GM10266 (cell line): ENCODE results near the gene TCF15.

Experiments used
- DNase-seq: peaks from one replicate; pipeline ENCODE4 v3.0.0; 2012; ENCODE audit errors: extremely low spot score
- TF ChIP-seq, protein P1 (sequence below): IDR thresholded peaks from 2 replicates; pipeline ENCODE4 v1.5.1; 2012; ENCODE audit warnings: mild to moderate bottlenecking, low read depth; ENCODE audit not compliant: control insufficient read depth, insufficient read depth; ENCODE audit errors: missing control alignments

Gene TCF15

DNA sequence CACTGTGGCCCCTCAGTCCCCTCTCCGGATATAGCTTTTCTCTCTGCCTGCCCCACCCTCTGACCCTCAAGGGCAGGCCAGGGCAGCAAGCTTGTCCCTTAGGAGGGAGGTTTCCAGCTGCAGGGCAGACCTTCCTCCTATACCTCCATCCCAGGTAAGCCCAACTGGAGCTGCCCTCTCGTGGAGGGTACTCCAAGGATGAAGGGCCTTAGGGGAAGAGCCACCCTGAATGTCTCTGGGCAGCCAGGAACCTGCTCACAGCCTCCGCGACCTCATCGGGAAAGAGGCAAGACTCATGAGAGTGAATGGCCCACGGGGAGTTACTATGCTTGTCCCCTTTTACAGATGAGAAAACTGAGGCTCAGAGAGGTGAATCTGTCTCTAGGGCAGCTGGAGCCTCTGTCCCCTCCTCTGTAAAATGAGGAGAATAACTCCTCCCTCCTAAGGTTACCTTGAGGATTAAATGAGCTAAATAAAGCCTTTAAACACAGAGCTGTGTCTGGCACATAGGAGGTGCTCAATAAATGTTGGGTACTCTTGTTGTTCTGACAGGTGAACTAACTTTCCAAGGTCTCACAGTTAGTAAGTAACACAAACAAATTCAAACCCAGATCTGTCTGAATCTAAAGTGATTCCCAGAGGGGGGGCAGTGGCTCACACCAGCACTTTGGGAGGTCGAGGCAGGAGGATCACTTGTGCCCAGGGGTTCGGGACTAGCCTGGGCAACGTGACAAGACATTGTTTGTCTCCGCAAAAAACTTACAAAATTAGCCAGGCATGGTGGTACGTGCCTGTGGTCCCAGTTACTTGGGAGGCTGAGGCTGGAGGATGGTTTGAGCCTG is 30.8 kb upstream of the TCF15 start:
- TF ChIP-seq, protein P1, sequence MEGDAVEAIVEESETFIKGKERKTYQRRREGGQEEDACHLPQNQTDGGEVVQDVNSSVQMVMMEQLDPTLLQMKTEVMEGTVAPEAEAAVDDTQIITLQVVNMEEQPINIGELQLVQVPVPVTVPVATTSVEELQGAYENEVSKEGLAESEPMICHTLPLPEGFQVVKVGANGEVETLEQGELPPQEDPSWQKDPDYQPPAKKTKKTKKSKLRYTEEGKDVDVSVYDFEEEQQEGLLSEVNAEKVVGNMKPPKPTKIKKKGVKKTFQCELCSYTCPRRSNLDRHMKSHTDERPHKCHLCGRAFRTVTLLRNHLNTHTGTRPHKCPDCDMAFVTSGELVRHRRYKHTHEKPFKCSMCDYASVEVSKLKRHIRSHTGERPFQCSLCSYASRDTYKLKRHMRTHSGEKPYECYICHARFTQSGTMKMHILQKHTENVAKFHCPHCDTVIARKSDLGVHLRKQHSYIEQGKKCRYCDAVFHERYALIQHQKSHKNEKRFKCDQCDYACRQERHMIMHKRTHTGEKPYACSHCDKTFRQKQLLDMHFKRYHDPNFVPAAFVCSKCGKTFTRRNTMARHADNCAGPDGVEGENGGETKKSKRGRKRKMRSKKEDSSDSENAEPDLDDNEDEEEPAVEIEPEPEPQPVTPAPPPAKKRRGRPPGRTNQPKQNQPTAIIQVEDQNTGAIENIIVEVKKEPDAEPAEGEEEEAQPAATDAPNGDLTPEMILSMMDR, result no peak
- DNase-seq, result no peak

DNA sequence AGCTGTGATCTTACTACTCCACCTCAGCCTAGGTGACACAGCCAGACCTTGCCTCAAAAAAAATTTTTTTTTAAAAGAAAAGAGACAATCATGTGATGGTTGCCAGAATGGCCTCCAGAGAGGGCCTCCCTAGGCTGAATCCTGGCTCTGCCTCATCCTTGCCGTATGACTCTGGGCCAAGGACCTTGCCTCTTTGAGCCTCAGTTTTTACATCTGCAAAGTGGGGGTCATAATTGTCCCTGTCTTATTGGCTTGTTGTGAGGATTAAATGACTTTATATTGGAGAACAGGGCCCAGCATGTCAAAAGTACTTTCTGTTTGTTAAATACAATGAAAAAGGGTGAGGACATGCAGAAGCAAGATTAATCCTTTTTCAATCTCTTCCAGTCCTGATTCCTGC is 28.5 kb upstream of the TCF15 start:
- no peak for DNase-seq
- TF ChIP-seq, protein P1, result no peak

DNA sequence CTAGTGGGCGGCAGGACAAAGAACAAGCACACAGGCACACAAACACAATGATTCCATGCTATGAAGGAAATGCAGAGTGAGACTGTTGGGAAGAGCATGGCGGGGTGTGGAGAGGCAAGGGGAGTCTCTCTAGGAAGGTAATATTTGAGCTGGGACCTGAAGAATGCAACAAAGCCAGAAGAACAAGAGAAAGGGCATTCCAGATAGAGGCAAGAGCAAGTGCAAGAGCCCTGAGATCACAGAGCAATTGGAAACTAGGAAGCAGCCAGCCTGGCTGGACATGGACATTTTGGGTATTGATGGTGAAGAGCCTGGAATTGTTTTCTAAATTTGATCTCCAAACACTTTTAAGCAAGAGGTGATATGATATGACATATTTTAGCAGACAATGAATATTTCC is 27.4 kb upstream of the TCF15 start:
- TF ChIP-seq, protein P1, result no peak
- DNase-seq, result no peak

DNA sequence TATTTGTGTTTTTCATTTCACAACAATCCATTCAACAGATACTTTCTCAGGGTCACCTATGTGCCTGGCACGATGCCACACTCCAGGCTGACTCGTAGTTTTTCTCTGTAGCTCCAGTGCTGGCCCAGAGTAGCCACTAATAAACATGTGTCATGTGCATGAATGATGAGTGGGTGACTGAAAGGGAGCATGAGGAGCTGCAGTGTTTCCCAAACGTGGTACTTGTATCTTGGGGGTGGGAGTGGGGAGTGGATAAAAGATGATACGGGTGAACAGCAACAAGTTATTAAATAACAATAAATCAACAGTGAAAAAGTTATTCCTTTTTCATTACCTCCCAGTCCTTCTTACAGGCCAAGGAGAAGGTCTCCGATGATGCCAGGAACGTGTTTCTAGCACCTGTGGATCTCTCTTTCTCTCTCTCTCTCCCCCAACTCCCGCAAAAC is 25.8 kb upstream of the TCF15 start:
- DNase-seq, result no peak
- TF ChIP-seq, protein P1, result no peak

DNA sequence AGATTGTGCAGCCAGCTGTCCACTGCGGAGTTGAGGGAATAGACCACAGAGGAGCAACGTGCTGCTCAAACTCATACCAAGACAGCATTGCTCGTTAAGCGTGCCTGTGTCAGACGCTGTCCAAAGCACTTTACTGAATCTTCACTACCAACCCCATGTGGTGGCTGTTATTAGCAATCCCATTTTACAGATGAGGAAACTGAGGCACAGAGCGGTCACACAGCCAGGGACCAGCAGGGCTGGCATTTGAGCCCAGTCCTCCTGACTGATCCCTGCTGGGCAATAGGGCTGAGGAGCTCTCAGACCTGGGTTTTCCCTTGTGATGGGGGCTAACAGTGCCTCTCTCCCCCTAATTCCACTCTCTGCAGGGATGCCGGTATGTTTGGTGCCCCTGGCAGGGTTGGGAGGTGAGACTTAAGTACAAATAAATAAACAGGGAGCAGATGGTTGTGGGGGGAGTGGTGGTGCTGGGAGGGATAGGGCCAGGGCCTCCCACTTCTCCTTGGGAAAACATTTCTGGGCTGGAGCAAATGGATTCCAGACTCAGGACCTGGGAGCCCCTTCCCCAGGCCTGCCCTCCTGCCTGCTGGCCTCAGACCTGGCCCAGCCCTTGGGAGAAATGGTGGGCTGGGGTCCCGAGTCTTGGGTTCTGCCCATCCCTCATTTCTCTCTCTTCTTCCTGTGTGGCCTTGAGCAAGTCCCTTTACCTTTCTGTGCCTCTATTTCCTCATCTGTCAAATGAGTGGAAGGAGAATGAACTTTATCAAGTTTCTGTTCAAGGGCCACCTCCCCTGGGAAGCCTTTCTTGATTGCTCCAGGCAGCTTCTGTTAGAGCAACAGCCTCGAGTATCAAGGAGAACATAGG is 25.2 kb upstream of the TCF15 start:
- TF ChIP-seq, protein P1, result no peak
- no peak for DNase-seq

DNA sequence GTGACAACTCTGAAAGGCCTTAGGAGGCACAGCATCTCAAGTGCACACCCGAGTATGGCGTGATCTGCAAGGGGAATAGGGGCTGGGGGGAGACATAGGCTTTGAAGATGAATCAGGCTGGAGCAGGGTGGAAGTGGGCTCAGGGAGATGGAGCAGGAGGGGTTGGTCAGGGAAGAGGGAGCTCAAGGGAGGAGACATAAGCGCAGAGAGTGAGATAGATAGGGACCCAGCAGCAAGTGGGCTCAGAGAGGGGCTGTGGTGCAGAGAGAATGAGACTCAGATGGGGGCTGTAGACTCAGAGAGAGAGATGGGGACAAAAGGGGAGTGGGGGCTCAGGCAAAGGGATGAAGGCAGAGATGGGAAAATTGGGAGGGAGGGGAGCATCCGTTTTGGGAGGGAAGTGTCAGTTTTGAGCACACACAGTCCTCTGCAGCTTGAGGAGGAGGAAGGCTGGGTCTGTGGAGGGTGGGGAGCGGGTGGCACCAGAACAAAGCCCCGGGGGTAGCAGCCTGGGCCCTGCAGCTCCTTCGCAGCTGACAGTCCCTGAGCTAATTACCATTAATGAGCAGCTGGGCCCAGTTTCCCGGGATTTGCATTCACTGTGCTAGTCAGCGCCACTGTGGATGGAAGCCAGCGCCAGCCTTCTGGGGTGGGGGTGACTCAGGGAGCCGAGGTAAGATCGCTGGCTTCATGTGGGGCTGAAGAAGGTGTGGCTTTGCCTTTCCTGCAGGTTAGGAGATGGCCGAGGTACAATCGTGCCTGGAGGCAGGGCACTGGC is 24.2 kb upstream of the TCF15 start:
- no peak for DNase-seq
- TF ChIP-seq, protein P1, result no peak
